HL-60/S4 treated with retinoic acid at 250 ng/mL for 4 days and 3 days (cell line): ENCODE data around the gene RPEL1.
"Not testable (repeated sequence)": the region's sequence is repeated elsewhere in the genome, so short reads cannot be mapped to it uniquely, and the experiment has no call there.

Experiments used
- in situ Hi-C: fragments of 300-500 bp; cut with MboI; formaldehyde crosslinking; loops from 2 replicates; pipeline ENCODE4 v1.7.0; 2022; ENCODE audit warnings: low sequenced_read_pairs

The RPEL1 gene

DNA sequence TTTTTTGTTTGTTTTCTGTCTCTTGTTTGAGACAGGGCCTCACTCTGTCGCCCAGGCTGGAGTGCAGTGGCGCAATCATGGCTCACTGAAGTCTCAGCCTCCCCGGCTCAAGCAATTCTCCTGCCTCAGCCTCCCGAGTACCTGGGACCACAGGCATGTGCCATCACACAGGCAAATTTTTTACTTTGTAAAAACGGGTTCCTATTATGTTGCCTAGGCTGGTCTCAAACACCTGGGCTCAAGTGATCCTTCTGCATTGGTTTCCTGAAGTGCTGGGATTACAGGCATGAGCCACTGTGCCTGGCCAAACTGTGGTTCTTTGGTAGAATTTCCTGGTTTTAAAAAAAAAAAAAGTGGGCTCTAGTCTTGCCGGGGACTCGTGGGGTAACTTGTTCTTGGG is at the start of gene RPEL1:
RPEL1 (plus strand) TSS at position 301 of the 400 bp plus-strand sequence. CDS start 110 bp downstream, outside the sequence.
- in situ Hi-C loops: loop anchor here (10.0 kb wide), 1 partner anchor 331 kb away; the partner anchor contains the start of gene CNNM2

DNA sequence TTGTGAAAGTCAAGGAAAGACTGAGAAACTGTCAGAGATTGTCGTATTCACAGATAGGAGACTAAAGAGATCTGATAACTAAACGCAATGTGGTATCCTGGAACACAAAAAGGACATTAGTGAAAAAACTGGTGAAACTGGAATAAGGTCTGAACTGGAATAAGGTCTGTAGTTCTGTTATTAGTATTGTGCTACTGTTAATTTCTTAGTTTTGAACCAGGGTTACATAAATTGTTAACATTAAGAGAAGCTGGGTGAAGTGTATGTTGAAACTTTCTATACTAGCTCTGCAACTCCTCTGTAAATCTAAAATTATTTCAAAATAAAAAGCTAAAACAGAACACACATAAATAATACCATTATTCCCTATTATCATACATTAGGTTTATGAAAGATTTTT is 49.2 kb upstream of the RPEL1 start:
- in situ Hi-C loops: no loop called here

DNA sequence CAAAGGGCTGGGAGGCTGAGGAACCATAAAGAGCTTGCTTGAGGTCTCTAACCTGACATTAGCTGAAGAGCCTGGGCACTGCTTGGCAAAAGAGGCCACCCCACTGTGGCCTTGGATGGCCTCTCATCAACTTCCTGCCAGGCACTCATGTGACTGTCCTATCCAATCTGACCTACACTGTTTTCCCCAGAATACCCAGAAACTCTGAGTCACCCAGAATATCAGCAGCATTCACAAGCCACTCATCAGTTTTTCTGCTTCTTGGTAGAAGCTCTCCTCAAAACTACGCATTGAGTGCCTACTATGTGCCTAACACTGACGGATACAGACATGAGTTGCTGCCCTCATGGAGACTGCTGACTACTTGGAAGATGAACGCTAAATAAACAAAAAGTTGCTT is 48.5 kb upstream of the RPEL1 start:
- in situ Hi-C loops: no loop called here

GRCh38 chr10:103197903-103198302 is 47.8 kb upstream of the RPEL1 start:
- in situ Hi-C loops: no loop called here

DNA sequence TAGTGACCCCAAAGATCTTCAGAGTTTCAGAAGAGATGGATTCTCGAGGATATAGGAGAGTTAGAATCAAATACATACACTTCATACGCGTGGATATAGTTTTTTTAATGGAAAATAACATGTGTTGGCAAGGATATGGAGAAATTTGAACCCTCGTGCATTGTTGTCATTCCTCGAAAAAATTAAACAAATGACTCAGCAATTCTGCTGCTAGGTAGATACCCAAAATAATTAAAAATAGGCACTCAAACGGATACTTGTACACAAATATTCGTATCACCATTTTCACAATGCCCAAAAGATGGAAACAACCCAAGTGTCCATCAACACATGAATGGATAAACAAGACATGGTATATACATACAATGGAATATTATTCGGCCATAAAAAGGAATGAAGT is 47.0 kb upstream of the RPEL1 start:
- in situ Hi-C loops: no loop called here

DNA sequence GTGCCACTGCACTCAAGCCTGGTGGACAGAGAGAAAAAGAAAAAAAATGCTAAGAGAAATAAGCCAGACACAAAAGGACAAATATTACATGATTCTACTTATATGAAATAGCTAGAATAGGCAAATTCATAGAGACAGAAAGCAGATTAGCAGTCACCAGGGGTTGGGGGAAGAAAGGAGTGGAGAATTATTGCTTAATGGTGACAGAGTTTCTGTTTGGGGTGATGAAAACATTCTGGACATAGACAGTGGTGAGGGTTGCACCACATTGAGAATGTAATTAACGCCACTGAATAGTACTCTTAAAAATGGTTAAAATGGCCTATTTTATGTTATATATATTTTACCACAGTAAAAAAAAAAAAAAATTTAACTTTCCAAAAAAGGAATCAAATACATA is 46.2 kb upstream of the RPEL1 start:
- in situ Hi-C loops: no loop called here

GRCh38 chr10:103202319-103202718 is 43.4 kb upstream of the RPEL1 start:
- in situ Hi-C loops: no loop called here

DNA sequence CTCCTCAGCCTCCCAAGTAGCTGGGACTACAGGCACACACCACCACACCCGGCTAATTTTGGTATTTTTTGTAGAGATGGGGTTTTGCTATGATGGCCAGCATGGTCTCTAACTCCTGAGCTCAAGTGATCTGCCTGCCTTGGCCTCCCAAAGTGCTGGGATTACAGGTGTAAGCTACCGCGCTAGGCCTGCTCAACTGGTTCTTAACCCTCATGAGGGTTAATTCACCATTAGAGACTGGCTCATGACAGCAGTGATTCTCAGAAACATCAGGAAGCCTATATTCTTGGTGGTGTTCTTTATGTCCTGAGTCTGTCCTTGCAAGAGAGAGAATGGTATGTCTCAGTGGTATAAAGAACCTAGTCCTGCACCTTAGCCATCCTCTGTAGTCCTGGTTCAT is 42.2 kb upstream of the RPEL1 start:
- in situ Hi-C loops: no loop called here

DNA sequence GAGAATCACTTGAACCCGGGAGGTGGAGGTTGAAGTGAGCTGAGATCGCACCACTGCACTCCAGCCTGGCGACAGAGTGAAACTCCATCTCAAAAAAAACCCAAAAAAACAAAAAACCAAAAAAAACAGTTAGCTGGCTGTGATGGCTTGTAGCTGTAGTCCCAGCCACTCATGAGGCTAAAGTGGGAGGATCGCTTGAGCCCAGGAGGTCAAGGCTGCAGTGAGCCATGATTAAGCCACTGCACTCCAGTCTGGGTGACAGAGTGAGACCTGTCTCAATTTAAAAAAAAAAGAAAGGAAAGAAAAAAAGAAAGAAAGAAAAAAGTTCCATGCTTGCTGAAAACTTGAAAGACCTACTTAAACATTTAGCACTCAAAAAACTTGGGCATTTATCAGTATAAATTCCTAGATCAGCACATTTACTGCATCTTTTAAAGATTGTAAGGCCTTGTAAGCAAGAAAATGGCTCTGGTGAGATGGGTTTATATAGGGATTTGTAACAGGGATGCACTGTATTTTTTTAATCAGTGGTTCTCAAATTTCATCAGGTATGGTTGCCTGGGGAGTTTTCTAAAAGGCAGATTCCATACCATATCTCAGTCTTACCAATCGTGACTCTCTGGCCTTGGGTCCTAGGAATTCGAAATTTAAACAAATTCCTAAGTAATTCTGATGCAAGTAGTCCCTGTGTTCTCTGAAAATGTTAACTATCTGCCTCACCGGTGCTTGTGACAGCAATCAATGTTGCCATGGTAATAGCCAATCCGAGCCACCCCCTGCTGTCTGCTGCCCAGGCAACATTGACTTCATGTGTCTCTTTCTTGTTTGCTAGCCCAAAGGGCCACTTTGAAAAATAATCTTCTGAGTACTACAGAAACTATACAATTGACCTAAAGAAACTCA is 41.1 kb upstream of the RPEL1 start:
- in situ Hi-C loops: no loop called here

- in situ Hi-C loops: not testable (repeated sequence)
These were observed 40.3 kb upstream of the RPEL1 start for GRCh38 chr10:103205401-103205800.

DNA sequence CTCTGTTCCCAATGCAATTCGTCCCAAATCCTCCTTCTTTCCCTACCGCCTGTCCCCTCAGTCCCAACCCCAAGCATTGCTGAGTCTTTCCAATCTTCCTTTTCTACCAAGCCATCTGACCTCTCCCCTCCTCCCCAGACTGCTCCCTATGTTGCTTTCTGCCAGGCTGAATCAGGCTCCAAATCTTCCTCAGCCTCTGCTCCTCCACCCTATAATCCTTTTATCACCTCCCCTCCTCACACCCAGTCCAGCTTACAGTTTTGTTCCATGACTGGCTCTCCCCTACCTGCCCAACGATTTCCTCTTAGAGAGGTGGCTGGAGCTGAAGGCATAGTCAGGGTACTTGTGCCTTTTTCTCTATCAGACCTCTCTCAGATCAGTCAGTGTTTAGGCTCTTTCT is 39.0 kb upstream of the RPEL1 start:
- in situ Hi-C loops: not testable (repeated sequence)

DNA sequence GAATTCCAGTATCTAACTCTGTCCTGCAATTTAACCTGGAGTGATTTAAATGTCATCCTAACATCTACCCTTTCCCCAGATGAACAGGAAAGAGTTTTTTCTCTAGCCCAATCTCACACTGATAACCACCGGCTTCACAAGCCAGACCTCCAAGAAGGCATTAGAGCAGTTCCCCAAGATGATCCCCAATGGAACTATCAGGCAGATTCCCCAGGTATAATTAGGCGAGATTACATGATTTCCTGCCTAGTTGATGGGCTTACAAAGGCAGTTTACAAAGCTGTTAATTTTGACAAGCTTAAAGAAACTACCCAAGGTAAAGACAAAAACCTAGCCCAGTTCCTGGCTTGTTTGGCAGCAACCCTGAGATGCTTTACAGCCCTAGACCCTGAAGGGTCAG is 38.5 kb upstream of the RPEL1 start:
- in situ Hi-C loops: no loop called here

DNA sequence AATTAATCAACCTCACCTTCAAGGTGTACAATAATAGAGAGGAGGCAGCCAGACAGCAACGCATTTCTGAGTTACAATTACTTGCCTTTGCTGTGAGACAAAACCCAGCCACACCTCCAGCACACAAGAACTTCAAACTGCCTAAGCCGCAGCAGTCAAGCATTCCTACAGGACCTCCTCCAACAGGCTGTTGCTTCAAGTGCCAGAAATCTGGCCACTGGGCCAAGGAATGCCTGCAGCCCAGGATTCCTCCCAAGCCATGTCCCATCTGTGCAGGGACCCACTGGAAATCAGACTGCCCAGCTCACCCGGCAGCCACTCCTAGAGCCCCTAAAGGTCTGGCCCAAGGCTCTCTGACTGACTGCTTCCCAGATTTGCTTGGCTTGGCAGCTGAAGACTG is 38.0 kb upstream of the RPEL1 start:
- in situ Hi-C loops: not testable (repeated sequence)

GRCh38 chr10:103210262-103210661 is 35.4 kb upstream of the RPEL1 start:
- in situ Hi-C loops: not testable (repeated sequence)

- in situ Hi-C loops: no loop called here
These were observed 30.1 kb upstream of the RPEL1 start for GRCh38 chr10:103215601-103216000.

GRCh38 chr10:103216362-103216761 is 29.3 kb upstream of the RPEL1 start:
- in situ Hi-C loops: not testable (repeated sequence)

DNA sequence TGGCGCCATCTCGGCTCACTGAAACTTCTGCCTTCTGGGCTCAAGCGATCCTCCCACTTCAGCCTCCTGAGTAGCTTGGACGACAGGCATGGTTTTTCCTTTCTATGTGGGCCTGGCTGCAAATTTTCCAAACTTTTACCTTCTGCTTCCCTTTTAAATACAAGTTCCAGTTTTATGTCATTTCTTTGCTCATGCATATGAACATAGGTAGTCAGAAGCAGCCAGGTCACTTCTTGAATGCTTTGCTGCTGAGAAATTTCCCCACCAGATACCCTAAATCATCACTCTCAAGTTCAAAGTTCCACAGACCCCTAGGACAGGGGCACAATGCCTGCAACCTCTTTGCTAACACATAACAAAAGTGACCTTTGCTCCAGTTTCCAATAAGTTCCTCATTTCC is 21.6 kb upstream of the RPEL1 start:
- in situ Hi-C loops: no loop called here

GRCh38 chr10:103224721-103225120 is 21.0 kb upstream of the RPEL1 start:
- in situ Hi-C loops: not testable (repeated sequence)

DNA sequence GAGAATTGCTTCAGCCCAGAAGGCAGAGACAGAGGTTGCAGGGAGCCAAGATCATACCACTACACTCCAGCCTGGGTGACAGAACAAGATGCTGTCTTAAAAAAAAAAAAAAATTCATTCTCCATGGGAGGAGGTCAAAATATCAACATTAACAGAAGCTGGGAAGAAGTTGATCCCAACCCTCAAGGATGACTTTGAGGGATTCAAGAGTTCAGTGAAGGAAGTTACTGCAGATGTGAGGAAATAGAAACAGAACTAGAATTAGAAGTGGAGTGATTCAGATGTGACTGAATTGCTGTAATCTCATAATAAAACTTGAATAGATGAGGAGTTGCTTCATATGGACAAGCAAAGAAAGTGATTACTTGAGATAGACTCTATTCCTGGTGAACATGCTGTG is 19.7 kb upstream of the RPEL1 start:
- in situ Hi-C loops: no loop called here

DNA sequence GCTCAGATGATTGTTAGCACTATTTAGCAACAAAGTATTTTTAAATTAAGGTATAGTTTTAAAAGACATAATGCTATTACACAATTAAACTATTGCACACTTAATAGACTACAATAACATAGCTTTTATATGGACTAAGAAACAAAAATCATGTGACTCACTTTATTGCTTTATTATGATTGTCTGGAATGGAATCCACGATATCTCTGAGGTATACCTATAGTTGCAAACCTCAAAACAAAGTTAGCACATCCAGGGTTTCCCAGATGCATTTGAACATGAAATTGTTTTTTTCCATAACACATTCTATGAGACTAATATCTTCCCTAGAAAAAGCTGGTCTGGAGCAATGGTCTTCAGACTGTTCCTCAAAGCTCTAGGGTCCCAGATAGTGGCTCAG is 18.3 kb upstream of the RPEL1 start:
- in situ Hi-C loops: no loop called here

DNA sequence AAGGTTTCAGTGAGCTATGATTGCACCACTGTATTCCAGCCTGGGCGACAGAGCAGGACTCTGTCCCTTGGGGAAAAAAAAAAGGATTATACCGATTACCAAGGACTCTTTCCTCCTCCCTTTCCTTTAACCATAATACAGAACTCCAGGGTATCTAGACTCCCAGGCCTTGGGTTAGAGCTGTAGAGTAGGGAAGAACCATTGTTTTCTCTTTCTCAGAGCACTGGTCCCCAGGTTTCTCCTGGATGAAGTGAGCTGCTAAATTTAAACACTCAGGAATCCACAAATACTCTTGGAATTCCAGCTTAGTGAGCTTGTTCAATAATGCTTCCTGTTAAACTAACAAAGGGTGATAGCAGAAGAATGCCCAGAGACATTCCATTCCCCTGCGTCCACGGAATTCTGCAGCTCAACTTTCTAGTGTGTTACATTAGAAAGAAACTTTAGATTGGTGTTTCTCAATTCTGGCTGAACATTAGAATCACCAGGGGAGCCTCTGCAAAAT is 14.6 kb upstream of the RPEL1 start:
- in situ Hi-C loops: no loop called here

DNA sequence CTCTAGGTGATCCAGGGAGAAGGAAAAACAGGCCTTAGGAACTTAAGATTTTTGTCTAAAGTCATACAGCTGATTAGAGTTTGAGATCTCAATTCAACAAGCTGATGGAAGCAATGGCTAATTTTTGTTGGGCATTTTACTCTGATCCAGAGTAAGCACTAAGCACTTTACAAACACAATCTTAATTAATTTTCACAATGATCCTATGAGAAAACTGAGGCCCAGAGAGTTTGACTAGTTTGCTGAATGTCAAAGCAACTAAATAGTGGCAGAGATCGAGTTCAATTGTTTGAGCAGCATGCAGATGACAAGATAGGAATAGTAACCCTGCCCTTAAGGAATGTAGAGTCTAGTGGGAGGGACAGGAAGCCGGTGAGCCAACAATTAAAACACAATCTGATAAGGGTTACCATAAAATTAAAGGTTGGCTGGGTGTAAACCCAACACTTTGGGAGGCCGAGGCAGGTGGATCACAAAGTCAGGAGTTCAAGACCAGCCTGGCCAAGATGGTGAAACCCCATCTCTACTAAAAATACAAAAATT is 13.5 kb upstream of the RPEL1 start:
- in situ Hi-C loops: no loop called here
